ENCODE data around the gene NEK2.

DNA sequence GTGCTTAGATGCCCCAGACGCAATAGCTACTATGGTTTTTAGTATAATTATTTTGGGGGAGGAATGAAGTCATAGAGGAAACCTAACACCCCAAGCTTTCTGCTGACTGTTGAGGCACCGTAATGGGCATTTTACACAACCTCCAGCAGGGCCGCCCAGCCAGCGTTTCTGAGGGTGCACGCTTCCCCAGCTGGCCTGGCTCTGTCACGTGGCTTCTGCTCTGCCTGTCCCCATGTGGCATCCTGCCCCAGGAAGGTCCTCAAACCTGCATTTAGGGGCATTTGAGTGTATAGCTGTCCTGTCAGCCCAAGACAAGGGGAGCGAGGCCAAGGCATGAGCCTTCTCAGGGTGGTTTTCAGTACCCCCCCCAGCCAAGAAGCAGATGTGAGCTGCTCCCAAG is 10.4 kb upstream of the NEK2 start:
- TF ChIP-seq, protein P1, sequence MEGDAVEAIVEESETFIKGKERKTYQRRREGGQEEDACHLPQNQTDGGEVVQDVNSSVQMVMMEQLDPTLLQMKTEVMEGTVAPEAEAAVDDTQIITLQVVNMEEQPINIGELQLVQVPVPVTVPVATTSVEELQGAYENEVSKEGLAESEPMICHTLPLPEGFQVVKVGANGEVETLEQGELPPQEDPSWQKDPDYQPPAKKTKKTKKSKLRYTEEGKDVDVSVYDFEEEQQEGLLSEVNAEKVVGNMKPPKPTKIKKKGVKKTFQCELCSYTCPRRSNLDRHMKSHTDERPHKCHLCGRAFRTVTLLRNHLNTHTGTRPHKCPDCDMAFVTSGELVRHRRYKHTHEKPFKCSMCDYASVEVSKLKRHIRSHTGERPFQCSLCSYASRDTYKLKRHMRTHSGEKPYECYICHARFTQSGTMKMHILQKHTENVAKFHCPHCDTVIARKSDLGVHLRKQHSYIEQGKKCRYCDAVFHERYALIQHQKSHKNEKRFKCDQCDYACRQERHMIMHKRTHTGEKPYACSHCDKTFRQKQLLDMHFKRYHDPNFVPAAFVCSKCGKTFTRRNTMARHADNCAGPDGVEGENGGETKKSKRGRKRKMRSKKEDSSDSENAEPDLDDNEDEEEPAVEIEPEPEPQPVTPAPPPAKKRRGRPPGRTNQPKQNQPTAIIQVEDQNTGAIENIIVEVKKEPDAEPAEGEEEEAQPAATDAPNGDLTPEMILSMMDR (conservative IDR thresholded peaks at IDR 0.05; ENCODE audit: low read length), result no peak
- TF ChIP-seq EZH2phosphoT487 (IDR thresholded peaks at IDR 0.05; ENCODE audit: borderline replicate concordance), result no peak
